ENCODE measurements around the gene DVL1.

DVL1 gene

GRCh38 chr1:1296070-1297061 is 52.9 kb downstream of the DVL1 start:
- H3K27ac ChIP-seq (ENCODE audit: low read length) = no peak overlapping the region
- TF ChIP-seq EZH2phosphoT487 (IDR thresholded peaks at IDR 0.05; ENCODE audit: low read depth) = no peak
- no peak for TF ChIP-seq CTCF (IDR thresholded peaks at IDR 0.05; ENCODE audit: low read depth, low read length)
- H3K36me3 ChIP-seq (replicated peaks; ENCODE audit: low read depth, low read length) = no peaks in the 10 kb centered on the region
- no peaks in the 10 kb centered on the region for H3K79me2 ChIP-seq (ENCODE audit: low read length)
- no peak overlapping the region for H3K4me3 ChIP-seq (ENCODE audit: low read length)
- H2AFZ ChIP-seq (ENCODE audit: low read depth, low read length) = no peak overlapping the region
- no peaks in the 10 kb centered on the region for H3K27me3 ChIP-seq (ENCODE audit: low read depth, low read length)
- H4K20me1 ChIP-seq (ENCODE audit: insufficient read depth, low read length) = no peaks in the 10 kb centered on the region
- H3K9ac ChIP-seq (ENCODE audit: low read length) = no peak overlapping the region
- no peaks in the 10 kb centered on the region for H3K4me1 ChIP-seq (ENCODE audit: low read length)
- no peaks in the 10 kb centered on the region for H3K9me3 ChIP-seq (ENCODE audit: insufficient read depth, low read length)
- H3K4me2 ChIP-seq (ENCODE audit: low read length) = no peak overlapping the region

- Histone ChIP-seq H3K4me3 (ENCODE audit: low read length) (no peak overlapping the region), H2AFZ (ENCODE audit: low read depth, low read length) (no peak overlapping the region), H3K9ac (ENCODE audit: low read length) (no peak overlapping the region), H4K20me1 (ENCODE audit: insufficient read depth, low read length) (no peaks in the 10 kb centered on the region), H3K9me3 (ENCODE audit: insufficient read depth, low read length) (no peaks in the 10 kb centered on the region), H3K27me3 (ENCODE audit: low read depth, low read length) (no peaks in the 10 kb centered on the region), H3K4me2 (ENCODE audit: low read length) (no peak overlapping the region), H3K27ac (ENCODE audit: low read length) (no peak overlapping the region), H3K4me1 (ENCODE audit: low read length) (no peaks in the 10 kb centered on the region), H3K36me3 (replicated peaks; ENCODE audit: low read depth, low read length) (no peaks in the 10 kb centered on the region), H3K79me2 (ENCODE audit: low read length) (no peaks in the 10 kb centered on the region)
- TF ChIP-seq CTCF (IDR thresholded peaks at IDR 0.05; ENCODE audit: low read depth, low read length) (no peak), EZH2phosphoT487 (IDR thresholded peaks at IDR 0.05; ENCODE audit: low read depth) (no peak)
Observed at GRCh38 chr1:1295154-1295923, 53.9 kb downstream of the DVL1 start.

GRCh38 chr1:1294250-1294890 is 54.8 kb downstream of the DVL1 start:
- no peaks in the 10 kb centered on the region for H3K27me3 ChIP-seq (ENCODE audit: low read depth, low read length)
- H3K27ac ChIP-seq (ENCODE audit: low read length) = no peak overlapping the region
- no peak overlapping the region for H3K9ac ChIP-seq (ENCODE audit: low read length)
- H3K9me3 ChIP-seq (ENCODE audit: insufficient read depth, low read length) = no peaks in the 10 kb centered on the region
- no peaks in the 10 kb centered on the region for H4K20me1 ChIP-seq (ENCODE audit: insufficient read depth, low read length)
- no peak overlapping the region for H2AFZ ChIP-seq (ENCODE audit: low read depth, low read length)
- no peaks in the 10 kb centered on the region for H3K4me1 ChIP-seq (ENCODE audit: low read length)
- TF ChIP-seq CTCF (IDR thresholded peaks at IDR 0.05; ENCODE audit: low read depth, low read length) (no peak), EZH2phosphoT487 (IDR thresholded peaks at IDR 0.05; ENCODE audit: low read depth) (no peak)
- H3K36me3 ChIP-seq (replicated peaks; ENCODE audit: low read depth, low read length) = no peaks in the 10 kb centered on the region
- H3K4me2 ChIP-seq (ENCODE audit: low read length) = no peak overlapping the region
- H3K79me2 ChIP-seq (ENCODE audit: low read length) = no peaks in the 10 kb centered on the region
- H3K4me3 ChIP-seq (ENCODE audit: low read length) = no peak overlapping the region

Data from OCI-LY3 (cell line).